ENCODE results near the gene MMP17.

- TF ChIP-seq, protein P1, sequence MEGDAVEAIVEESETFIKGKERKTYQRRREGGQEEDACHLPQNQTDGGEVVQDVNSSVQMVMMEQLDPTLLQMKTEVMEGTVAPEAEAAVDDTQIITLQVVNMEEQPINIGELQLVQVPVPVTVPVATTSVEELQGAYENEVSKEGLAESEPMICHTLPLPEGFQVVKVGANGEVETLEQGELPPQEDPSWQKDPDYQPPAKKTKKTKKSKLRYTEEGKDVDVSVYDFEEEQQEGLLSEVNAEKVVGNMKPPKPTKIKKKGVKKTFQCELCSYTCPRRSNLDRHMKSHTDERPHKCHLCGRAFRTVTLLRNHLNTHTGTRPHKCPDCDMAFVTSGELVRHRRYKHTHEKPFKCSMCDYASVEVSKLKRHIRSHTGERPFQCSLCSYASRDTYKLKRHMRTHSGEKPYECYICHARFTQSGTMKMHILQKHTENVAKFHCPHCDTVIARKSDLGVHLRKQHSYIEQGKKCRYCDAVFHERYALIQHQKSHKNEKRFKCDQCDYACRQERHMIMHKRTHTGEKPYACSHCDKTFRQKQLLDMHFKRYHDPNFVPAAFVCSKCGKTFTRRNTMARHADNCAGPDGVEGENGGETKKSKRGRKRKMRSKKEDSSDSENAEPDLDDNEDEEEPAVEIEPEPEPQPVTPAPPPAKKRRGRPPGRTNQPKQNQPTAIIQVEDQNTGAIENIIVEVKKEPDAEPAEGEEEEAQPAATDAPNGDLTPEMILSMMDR (conservative IDR thresholded peaks at IDR 0.05; ENCODE audit: low read length): no peak
- no peak for TF ChIP-seq EZH2phosphoT487 (IDR thresholded peaks at IDR 0.05; ENCODE audit: borderline replicate concordance, low read depth, low read length)
These were observed 5.2 kb downstream of the MMP17 start for GRCh38 chr12:131833288-131833895.

All from OCI-LY7 (cell line).